Urinary bladder (tissue), 4 donors: Measurements from ENCODE around the gene RBM38. TPM values are rescaled to one million over a fixed set of nuclear protein-coding genes. Genes with fewer than 3 reads are reported as not detected.

Source experiments
- DNase-seq: peaks from one replicate; pipeline ENCODE4 v3.0.0-alpha.2; 2015; ENCODE audit errors: extremely low spot score
- H3K27ac ChIP-seq: one replicate; pipeline ENCODE4 v1.5.1; 2013; ENCODE audit warnings: low read depth, mild to moderate bottlenecking, moderate library complexity
- H3K36me3 ChIP-seq: one replicate; pipeline ENCODE4 v1.6.1; 2013; ENCODE audit warnings: mild to moderate bottlenecking, moderate library complexity; ENCODE audit not compliant: insufficient read depth
- H3K4me1 ChIP-seq: one replicate; pipeline ENCODE4 v1.6.1; 2013; ENCODE audit warnings: mild to moderate bottlenecking, moderate library complexity; ENCODE audit not compliant: insufficient read depth
- H3K4me3 ChIP-seq: one replicate; pipeline ENCODE4 v1.5.1; 2013; ENCODE audit warnings: low read depth, low read length
- WGBS: extraction: QIAGEN DNeasy Blood & Tissue Kit; methylation state at CpG from one replicate; pipeline ENCODE4 v1.1.7; 2013; 5-methylcytosine and 5-hydroxymethylcytosine counted together
- polyA plus RNA-seq: library from polyadenylated mRNA; stranded (reverse); fragments of 200-250 nt; gene quantifications from one replicate; pipeline ENCODE4 v1.2.3, GENCODE V29; 2013
- total RNA-seq: library from RNA; depleted of rRNA; stranded (reverse); fragments of >200 nt; gene quantifications from one replicate; pipeline ENCODE4 v1.2.3, GENCODE V29; 2014
- donor health status: healthy with polysubstance abuse.
- donor health status: healthy.

The RBM38 gene
- total and polyA plus RNA-seq, 2 donors: 19.5 to 103 TPM

DNA sequence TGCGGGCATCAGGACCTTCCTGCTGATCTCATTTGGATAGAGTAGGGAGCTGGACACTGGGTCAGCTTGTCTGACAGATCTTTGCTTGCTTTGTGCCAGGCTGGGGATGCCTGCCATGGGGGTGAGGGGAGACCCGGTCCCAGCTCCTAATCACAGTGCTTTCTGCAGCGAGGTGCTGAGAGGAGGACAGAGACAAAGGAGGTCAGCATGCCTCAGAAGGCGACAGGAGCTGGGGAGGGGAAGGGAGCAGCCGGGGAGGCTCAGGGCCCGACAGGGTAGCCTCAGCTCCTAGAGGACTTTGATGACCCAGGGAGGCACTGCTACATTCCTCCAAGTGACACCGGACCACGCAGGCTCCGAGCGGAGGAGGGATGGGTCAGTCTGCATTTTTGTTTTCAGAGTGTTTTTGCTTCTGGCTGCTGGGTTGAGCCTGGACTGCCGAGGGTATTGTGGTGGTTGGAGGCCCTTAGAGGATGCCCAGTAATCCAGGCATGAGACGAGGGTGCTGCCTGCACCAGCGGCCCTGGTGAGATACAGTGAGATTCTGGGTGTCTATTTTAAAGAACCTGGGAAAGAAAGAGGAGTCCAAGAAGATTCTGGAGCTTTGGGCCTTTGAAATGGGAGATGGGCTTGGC lies 7.8 kb downstream of the RBM38 start:
- no peak for DNase-seq
- H3K27ac ChIP-seq: no peak overlapping the region
- peaks cover 3% of the 10 kb centered on the region for H3K36me3 ChIP-seq
- H3K4me1 ChIP-seq: no peaks in the 10 kb centered on the region
- H3K4me3 ChIP-seq: no peak overlapping the region
- WGBS: 55% methylated on average over 13 of the region's 13 CpGs

DNA sequence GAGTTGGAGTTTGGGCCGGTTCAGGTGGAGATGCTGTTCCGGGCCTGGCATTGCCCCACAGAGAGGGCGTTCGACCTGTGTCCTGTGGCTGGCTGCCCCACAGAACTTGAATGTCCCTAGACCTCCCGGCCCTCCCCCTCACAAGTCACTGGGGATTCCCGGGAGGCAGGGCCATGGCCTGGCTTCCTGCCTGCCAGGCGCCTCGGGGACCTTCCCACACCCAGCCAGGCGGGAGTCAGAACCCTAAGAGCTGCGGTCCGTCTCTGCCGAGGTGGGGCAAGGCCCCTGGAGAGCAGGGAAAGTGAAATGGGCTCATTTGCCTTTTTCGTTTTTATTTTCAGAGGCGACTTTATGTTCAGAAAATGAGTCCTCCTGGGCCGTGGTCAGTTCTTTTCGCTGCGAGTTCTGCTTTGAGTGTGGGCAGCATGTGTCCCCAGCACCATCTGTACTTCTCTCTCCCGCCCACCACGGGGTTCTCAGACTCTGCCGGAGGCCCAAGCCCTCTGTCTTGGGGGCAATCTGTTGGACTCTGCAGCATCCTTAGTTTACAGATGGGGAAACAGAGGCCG lies 8.5 kb downstream of the RBM38 start:
- H3K27ac ChIP-seq: no peak overlapping the region
- H3K36me3 ChIP-seq: peaks cover 3% of the 10 kb centered on the region
- H3K4me3 ChIP-seq: no peak overlapping the region
- DNase-seq: no peak
- 48% methylated on average over 21 of the region's 21 CpGs for WGBS
- no peaks in the 10 kb centered on the region for H3K4me1 ChIP-seq

GRCh38 chr20:57400231-57400701 lies 9.1 kb downstream of the RBM38 start:
- DNase-seq: no peak
- 62% methylated on average over 11 of the region's 11 CpGs for WGBS
- no peaks in the 10 kb centered on the region for H3K4me1 ChIP-seq
- no peak overlapping the region for H3K4me3 ChIP-seq
- peaks cover 3% of the 10 kb centered on the region for H3K36me3 ChIP-seq
- no peak overlapping the region for H3K27ac ChIP-seq

GRCh38 chr20:57400821-57401564 lies 9.8 kb downstream of the RBM38 start:
- Histone ChIP-seq H3K36me3 (peaks cover 3% of the 10 kb centered on the region), H3K27ac (no peak overlapping the region), H3K4me1 (no peaks in the 10 kb centered on the region), H3K4me3 (no peak overlapping the region)
- no peak for DNase-seq
- 75% methylated on average over 21 of the region's 21 CpGs for WGBS

DNA sequence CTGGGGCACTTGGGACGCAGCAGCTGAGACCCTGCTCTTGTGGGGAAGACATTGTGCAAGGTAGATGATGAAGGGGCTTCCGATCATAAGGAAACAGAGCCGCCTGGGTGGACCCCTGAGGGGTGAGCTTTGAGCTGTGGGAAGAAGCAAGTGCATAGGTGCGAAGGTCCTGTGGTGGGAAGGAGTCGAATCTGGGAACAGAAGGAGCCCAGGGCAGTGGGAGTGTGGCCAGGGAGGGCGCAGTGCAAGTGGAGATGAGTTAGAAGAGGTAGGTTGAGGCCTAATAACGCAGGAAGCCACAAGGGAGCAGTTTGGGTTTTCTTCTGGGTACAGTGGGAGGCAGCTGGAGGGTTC lies 10.3 kb downstream of the RBM38 start:
- Histone ChIP-seq H3K4me1 (no peaks in the 10 kb centered on the region), H3K27ac (no peak overlapping the region), H3K4me3 (no peak overlapping the region), H3K36me3 (peaks cover 3% of the 10 kb centered on the region)
- WGBS: 95% methylated on average over 7 of the region's 7 CpGs
- DNase-seq: no peak

GRCh38 chr20:57402206-57403125 lies 11.3 kb downstream of the RBM38 start:
- peaks cover 3% of the 10 kb centered on the region for H3K36me3 ChIP-seq
- no peak overlapping the region for H3K27ac ChIP-seq
- no peak for DNase-seq
- 91% methylated on average over 32 of the region's 32 CpGs for WGBS
- no peaks in the 10 kb centered on the region for H3K4me1 ChIP-seq
- no peak overlapping the region for H3K4me3 ChIP-seq

- no peak for DNase-seq
- H3K36me3 ChIP-seq: peaks cover 4% of the 10 kb centered on the region
- H3K27ac ChIP-seq: no peak overlapping the region
- H3K4me1 ChIP-seq: no peaks in the 10 kb centered on the region
- no peak overlapping the region for H3K4me3 ChIP-seq
- WGBS: 87% methylated on average over 10 of the region's 10 CpGs
Observed at GRCh38 chr20:57403216-57403615, 12.0 kb downstream of the RBM38 start.

DNA sequence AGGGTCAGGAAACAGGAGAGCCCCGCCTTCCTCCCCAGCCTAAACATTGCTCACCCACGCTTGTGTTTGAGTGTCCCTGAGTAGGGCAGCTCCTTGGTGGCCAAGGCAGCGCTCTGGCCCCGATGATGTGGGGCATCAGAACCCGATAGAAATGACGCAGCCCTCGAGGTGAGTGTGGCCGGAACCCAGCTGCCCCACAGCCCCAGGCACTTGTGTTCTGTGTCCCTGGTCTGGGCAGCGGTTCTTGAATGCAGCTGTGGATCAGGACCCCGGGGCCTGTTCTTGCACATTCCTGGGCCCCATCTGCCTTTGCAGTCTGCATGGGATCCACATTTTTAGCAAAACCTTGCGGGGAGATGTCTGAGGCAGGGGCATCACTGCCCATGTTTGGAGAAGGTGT lies 12.8 kb downstream of the RBM38 start:
- WGBS: 90% methylated on average over 11 of the region's 11 CpGs
- no peak overlapping the region for H3K27ac ChIP-seq
- no peak for DNase-seq
- H3K4me1 ChIP-seq: no peaks in the 10 kb centered on the region
- H3K4me3 ChIP-seq: no peak overlapping the region
- H3K36me3 ChIP-seq: peaks cover 4% of the 10 kb centered on the region

DNA sequence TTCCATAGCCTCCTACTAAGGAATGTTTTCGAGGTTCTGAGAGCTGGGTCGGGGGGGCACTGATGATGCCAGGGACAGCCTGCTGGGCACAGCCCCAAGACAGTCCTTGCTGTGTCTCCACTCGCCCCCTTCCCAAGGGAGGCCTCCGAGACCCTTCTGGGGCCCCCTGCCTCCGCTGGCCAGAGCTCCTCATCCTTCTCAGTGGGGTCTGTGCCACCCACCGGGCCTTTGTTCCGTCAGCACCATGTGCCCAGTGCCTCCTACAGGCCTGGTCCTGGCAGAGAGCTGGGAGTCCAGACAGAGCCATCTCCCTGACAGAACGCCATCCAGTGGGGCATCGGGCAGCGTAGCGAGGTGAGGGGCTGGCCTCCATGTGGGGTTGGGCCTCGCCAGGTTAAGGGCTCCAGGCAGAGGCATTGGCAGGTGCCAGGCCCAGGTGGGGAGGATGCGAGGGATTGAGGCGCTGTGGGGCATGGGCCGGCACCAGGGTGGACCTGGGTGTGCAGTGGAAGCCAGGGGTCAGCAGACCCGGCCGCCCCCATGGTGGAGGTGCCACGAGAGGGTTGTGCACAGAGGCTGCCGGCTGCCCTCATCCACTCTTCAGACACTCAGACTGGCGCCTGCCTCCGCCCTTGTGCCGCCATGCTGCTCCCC lies 13.3 kb downstream of the RBM38 start:
- Histone ChIP-seq H3K36me3 (peaks cover 4% of the 10 kb centered on the region), H3K4me1 (no peaks in the 10 kb centered on the region), H3K4me3 (no peak overlapping the region), H3K27ac (no peak overlapping the region)
- no peak for DNase-seq
- WGBS: 87% methylated on average over 22 of the region's 22 CpGs

DNA sequence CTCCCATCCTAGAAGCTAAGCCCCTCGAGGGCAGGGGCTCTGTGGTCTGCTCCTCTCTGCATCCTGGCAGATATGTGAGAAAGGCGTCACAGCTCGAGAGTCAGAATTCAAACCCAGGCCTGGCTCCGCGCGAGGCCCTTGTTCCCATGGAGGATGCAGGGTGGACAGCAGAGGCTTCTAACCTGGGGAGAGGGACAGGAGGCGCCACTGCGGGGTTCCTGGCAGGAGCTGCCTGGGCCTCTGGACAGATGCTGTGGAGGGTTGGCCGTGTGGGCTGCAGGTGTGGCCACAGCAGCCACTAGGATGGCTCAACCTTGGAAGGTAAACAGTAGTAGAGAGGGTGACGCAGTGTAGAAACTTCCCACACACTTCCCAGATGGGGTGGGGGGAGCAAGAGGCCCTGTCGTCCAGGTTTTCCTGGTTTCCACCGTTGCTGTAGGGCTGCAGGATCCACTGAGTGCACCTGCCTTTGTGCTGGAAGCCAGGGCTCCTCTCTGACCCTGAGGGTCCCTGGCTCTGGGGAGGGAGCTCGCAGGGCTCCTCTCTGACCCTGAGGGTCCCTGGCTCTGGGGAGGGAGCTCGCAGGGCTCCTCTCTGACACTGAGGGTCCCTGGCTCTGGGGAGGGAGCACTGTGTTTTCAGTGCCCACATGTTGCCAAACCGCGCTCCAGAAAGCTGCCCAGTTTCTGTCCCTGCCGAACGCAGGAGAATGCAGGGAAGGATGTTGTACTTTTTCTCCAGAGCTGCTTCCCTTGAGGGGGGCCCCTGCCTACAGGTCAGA lies 14.2 kb downstream of the RBM38 start:
- no peak overlapping the region for H3K4me3 ChIP-seq
- 84% methylated on average over 18 of the region's 18 CpGs for WGBS
- no peaks in the 10 kb centered on the region for H3K4me1 ChIP-seq
- peaks cover 4% of the 10 kb centered on the region for H3K36me3 ChIP-seq
- DNase-seq: no peak
- H3K27ac ChIP-seq: no peak overlapping the region

DNA sequence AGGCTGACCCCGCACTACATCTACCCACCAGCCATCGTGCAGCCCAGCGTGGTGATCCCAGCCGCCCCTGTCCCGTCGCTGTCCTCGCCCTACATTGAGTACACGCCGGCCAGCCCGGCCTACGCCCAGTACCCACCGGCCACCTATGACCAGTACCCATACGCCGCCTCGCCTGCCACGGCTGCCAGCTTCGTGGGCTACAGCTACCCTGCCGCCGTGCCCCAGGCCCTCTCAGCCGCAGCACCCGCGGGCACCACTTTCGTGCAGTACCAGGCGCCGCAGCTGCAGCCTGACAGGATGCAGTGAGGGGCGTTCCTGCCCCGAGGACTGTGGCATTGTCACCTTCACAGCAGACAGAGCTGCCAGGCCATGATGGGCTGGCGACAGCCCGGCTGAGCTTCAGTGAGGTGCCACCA lies 16.4 kb downstream of the RBM38 start:
- Histone ChIP-seq H3K36me3 (peaks cover 1% of the 10 kb centered on the region), H3K4me3 (no peak overlapping the region), H3K4me1 (no peaks in the 10 kb centered on the region), H3K27ac (no peak overlapping the region)
- DNase-seq: no peak
- WGBS: 92% methylated on average over 29 of the region's 29 CpGs

GRCh38 chr20:57408131-57408530 lies 16.9 kb downstream of the RBM38 start:
- 51% methylated on average over 13 of the region's 13 CpGs for WGBS
- Histone ChIP-seq H3K27ac (no peak overlapping the region), H3K36me3 (peaks cover 1% of the 10 kb centered on the region), H3K4me3 (no peak overlapping the region), H3K4me1 (no peaks in the 10 kb centered on the region)
- DNase-seq: no peak
